GM23338 (cell line): ENCODE measurements around the gene LSM14A. TPM values are rescaled to one million over a fixed set of nuclear protein-coding genes. Genes with fewer than 3 reads are reported as not detected.

Experiments used
- ATAC-seq: fragments of 200-7000 bp; cut with Tn5 transposase; 3 replicates; pipeline ENCODE4 v1.9.1; 2020
- DNase-seq: peaks from one replicate; pipeline ENCODE4 v3.0.0-alpha.2; 2015; ENCODE audit warnings: low spot score
- H2AFZ ChIP-seq: fragments of 200-600 bp; sonication (generic); 2 replicates; pipeline ENCODE4 v1.8.0; 2016; ENCODE audit warnings: antibody characterized with exemption, mild to moderate bottlenecking, moderate library complexity
- H3F3A ChIP-seq: fragments of 200-600 bp; sonication (generic); replicated peaks from 2 replicates; pipeline ENCODE4 v1.8.0; 2017; ENCODE audit warnings: antibody characterized with exemption, mixed run types, low read depth
- H3K27ac ChIP-seq: fragments of 200-600 bp; sonication (generic); 2 replicates; pipeline ENCODE4 v1.6.1; 2016; ENCODE audit warnings: low read depth
- H3K27me3 ChIP-seq: fragments of 200-600 bp; sonication (generic); 2 replicates; pipeline ENCODE4 v1.8.0; 2016; ENCODE audit warnings: mild to moderate bottlenecking, mixed run types, moderate library complexity; ENCODE audit not compliant: insufficient read depth
- H3K36me3 ChIP-seq: fragments of 200-600 bp; sonication (generic); 2 replicates; pipeline ENCODE4 v1.8.0; 2016; ENCODE audit warnings: mild to moderate bottlenecking; ENCODE audit not compliant: insufficient read depth
- H3K4me1 ChIP-seq: fragments of 200-600 bp; sonication (generic); 2 replicates; pipeline ENCODE4 v1.8.0; 2016; ENCODE audit warnings: mild to moderate bottlenecking, moderate library complexity; ENCODE audit not compliant: insufficient read depth
- H3K4me2 ChIP-seq: fragments of 200-600 bp; sonication (generic); 2 replicates; pipeline ENCODE4 v1.7.1; 2017; ENCODE audit warnings: mixed run types
- H3K4me3 ChIP-seq: fragments of 200-600 bp; sonication (generic); 2 replicates; pipeline ENCODE4 v1.6.1; 2016; ENCODE audit warnings: mixed run types
- H3K79me2 ChIP-seq: fragments of 200-600 bp; sonication (generic); replicated peaks from 2 replicates; pipeline ENCODE4 v1.8.0; 2017; ENCODE audit warnings: mild to moderate bottlenecking; ENCODE audit not compliant: insufficient read depth
- H3K9me2 ChIP-seq: fragments of 200-600 bp; sonication (generic); 2 replicates; pipeline ENCODE4 v1.8.0; 2017; ENCODE audit not compliant: insufficient read depth
- H4K20me1 ChIP-seq: fragments of 200-600 bp; sonication (generic); replicated peaks from 2 replicates; pipeline ENCODE4 v1.8.0; 2017; ENCODE audit warnings: mild to moderate bottlenecking; ENCODE audit not compliant: insufficient read depth
- H3K27ac Mint-ChIP-seq: 2 replicates; pipeline ENCODE4 v1.8.0; 2020; ENCODE audit warnings: inconsistent platforms, mild to moderate bottlenecking, moderate library complexity, mixed read lengths
- H3K27me3 Mint-ChIP-seq: 3 replicates; pipeline ENCODE4 v1.8.0; 2022; ENCODE audit warnings: low read depth, mild to moderate bottlenecking, moderate library complexity, mixed read lengths, inconsistent platforms; ENCODE audit not compliant: insufficient read depth, poor library complexity
- H3K36me3 Mint-ChIP-seq: 3 replicates; pipeline ENCODE4 v1.8.0; 2021; ENCODE audit warnings: low read depth, mild to moderate bottlenecking, inconsistent platforms, moderate library complexity, mixed read lengths
- H3K4me1 Mint-ChIP-seq: 3 replicates; pipeline ENCODE4 v1.8.0; 2020; ENCODE audit warnings: mild to moderate bottlenecking, inconsistent platforms, mixed read lengths
- H3K4me3 Mint-ChIP-seq: 3 replicates; pipeline ENCODE4 v1.8.0; 2021; ENCODE audit warnings: moderate library complexity, mild to moderate bottlenecking, inconsistent platforms, mixed read lengths
- H3K9me3 Mint-ChIP-seq: 3 replicates; pipeline ENCODE4 v1.8.0; 2020; ENCODE audit warnings: moderate library complexity, mild to moderate bottlenecking, inconsistent platforms, mixed read lengths
- EZH2phosphoT487 ChIP-seq: fragments of 200-600 bp; sonication (generic); IDR thresholded peaks from one replicate; pipeline ENCODE4 v1.8.1; 2018; ENCODE audit warnings: antibody characterized with exemption; ENCODE audit not compliant: unreplicated experiment
- NANOG ChIP-seq: IDR thresholded peaks from 2 replicates; pipeline ENCODE4 v1.6.1; 2016; ENCODE audit warnings: antibody characterized with exemption, borderline replicate concordance
- ZNF331 ChIP-seq: fragments of 250-450 bp; sonication (Bioruptor Pico); IDR thresholded peaks from 2 replicates; pipeline ENCODE4 v1.5.0; 2020; ENCODE audit warnings: low read depth, mild to moderate bottlenecking, moderate library complexity
- polyA plus RNA-seq: library from polyadenylated mRNA; unstranded; fragments of >200 nt; fragmentation: Nextera tagmentation; extraction: Ambion mirVana; gene quantifications from 2 replicates; pipeline ENCODE4 v1.2.1, GENCODE V29; 2016
- total RNA-seq: library from RNA; depleted of rRNA; stranded (reverse); fragments of >200 nt; shearing (Covaris generic); gene quantifications from 2 replicates; pipeline ENCODE4 v1.2.3, GENCODE V29; 2014
- TF ChIP-seq, protein P1 (sequence below), 2 experiments: fragments of 200-600 bp in 1 of 2; sonication (generic) in 1 of 2; conservative IDR thresholded peaks; 2 replicates each; pipeline versions ENCODE4 v1.5.1 to v1.6.1; 2016 to 2017; ENCODE audit warnings: antibody characterized with exemption in 2 of 2, low read depth in 2 of 2, mild to moderate bottlenecking in 2 of 2, moderate library complexity in 1 of 2
- TF ChIP-seq, protein P2 (sequence below): IDR thresholded peaks from one replicate; pipeline ENCODE4 v1.6.1; 2018; ENCODE audit warnings: antibody characterized with exemption; ENCODE audit not compliant: unreplicated experiment
- TF ChIP-seq, protein P3 (sequence below): fragments of 250-450 bp; sonication (Bioruptor Pico); IDR thresholded peaks from 2 replicates; pipeline ENCODE4 v1.5.0; 2020; ENCODE audit warnings: mild to moderate bottlenecking, moderate library complexity

LSM14A gene
- total and polyA plus RNA-seq, 2 experiments from 2014 or later = 109 to 166 TPM

DNA sequence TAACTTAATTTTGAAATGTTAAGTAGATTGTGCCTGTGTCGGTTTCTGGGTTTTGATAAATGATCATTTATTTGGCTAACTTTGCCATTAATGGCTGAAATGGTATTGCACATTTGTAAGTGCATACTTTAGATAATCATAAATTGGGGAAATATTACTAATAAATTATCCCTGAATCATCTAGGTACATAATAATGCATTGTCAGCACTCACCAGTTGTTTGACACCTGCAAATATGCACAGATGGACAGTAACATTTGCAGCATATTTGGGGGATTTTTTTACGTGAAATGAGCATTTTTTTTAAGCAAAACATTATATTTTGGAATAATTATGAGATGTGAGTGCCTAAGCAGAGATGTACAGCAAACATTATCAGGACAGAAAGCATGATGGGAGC, 41.0 kb downstream of the LSM14A start:
- Histone ChIP-seq H3K4me1 (no peaks in the 10 kb centered on the region), H2AFZ (no peak overlapping the region), H3K9me2 (no peaks in the 10 kb centered on the region), H3K4me3 (no peak overlapping the region), H3K27me3 (no peaks in the 10 kb centered on the region), H3K4me2 (no peak overlapping the region), H3F3A (peaks cover 4% of the 10 kb centered on the region), H4K20me1 (peaks cover 7% of the 10 kb centered on the region), H3K27ac (no peak overlapping the region), H3K79me2 (peaks cover 3% of the 10 kb centered on the region; the same call in 1 of the 2 replicates), H3K36me3 (peaks cover 45% of the 10 kb centered on the region)
- TF ChIP-seq EZH2phosphoT487 = no peak
- TF ChIP-seq, protein P1, sequence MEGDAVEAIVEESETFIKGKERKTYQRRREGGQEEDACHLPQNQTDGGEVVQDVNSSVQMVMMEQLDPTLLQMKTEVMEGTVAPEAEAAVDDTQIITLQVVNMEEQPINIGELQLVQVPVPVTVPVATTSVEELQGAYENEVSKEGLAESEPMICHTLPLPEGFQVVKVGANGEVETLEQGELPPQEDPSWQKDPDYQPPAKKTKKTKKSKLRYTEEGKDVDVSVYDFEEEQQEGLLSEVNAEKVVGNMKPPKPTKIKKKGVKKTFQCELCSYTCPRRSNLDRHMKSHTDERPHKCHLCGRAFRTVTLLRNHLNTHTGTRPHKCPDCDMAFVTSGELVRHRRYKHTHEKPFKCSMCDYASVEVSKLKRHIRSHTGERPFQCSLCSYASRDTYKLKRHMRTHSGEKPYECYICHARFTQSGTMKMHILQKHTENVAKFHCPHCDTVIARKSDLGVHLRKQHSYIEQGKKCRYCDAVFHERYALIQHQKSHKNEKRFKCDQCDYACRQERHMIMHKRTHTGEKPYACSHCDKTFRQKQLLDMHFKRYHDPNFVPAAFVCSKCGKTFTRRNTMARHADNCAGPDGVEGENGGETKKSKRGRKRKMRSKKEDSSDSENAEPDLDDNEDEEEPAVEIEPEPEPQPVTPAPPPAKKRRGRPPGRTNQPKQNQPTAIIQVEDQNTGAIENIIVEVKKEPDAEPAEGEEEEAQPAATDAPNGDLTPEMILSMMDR (conservative IDR thresholded peaks at IDR 0.05; ENCODE audit: low read depth in 2 of 2) = no peak
- TF ChIP-seq, protein P2, sequence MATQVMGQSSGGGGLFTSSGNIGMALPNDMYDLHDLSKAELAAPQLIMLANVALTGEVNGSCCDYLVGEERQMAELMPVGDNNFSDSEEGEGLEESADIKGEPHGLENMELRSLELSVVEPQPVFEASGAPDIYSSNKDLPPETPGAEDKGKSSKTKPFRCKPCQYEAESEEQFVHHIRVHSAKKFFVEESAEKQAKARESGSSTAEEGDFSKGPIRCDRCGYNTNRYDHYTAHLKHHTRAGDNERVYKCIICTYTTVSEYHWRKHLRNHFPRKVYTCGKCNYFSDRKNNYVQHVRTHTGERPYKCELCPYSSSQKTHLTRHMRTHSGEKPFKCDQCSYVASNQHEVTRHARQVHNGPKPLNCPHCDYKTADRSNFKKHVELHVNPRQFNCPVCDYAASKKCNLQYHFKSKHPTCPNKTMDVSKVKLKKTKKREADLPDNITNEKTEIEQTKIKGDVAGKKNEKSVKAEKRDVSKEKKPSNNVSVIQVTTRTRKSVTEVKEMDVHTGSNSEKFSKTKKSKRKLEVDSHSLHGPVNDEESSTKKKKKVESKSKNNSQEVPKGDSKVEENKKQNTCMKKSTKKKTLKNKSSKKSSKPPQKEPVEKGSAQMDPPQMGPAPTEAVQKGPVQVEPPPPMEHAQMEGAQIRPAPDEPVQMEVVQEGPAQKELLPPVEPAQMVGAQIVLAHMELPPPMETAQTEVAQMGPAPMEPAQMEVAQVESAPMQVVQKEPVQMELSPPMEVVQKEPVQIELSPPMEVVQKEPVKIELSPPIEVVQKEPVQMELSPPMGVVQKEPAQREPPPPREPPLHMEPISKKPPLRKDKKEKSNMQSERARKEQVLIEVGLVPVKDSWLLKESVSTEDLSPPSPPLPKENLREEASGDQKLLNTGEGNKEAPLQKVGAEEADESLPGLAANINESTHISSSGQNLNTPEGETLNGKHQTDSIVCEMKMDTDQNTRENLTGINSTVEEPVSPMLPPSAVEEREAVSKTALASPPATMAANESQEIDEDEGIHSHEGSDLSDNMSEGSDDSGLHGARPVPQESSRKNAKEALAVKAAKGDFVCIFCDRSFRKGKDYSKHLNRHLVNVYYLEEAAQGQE = no peak
- DNase-seq = no peak
- Mint-ChIP-seq H3K27ac (no peak overlapping the region), H3K9me3 (no peaks in the 10 kb centered on the region), H3K27me3 (no peaks in the 10 kb centered on the region), H3K36me3 (peaks cover 62% of the 10 kb centered on the region), H3K4me3 (no peak overlapping the region), H3K4me1 (no peaks in the 10 kb centered on the region)
- no peak for ATAC-seq

DNA sequence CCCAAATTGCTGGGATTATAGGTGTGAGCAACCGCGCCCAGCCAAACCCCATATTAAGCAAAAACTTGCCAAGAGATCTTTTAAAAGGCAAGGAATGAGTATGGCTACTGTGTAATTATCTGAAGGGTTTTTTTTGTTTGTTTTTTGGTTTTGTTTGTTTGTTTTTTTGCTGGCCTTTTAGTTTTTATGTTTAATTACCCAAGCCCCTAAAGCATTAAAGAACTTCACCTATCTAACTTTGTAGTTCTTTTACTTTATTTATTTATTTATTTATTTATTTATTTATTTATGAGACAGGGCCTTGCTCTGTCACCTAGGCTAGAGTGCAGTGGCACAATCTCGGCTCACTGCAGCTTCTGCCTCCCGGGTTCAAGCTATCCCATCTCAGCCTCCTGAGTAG, 41.7 kb downstream of the LSM14A start:
- H3K27ac ChIP-seq = no peak overlapping the region; the same call in 1 of the 2 replicates
- Mint-ChIP-seq H3K36me3 (peaks cover 64% of the 10 kb centered on the region), H3K27ac (no peak overlapping the region; the same call in 1 of the 2 replicates), H3K9me3 (no peaks in the 10 kb centered on the region), H3K27me3 (no peaks in the 10 kb centered on the region), H3K4me3 (no peak overlapping the region), H3K4me1 (no peaks in the 10 kb centered on the region)
- DNase-seq (no peak), ATAC-seq (no peak)
- no peak overlapping the region for H3K4me3 ChIP-seq
- no peaks in the 10 kb centered on the region for H3K9me2 ChIP-seq
- peaks cover 4% of the 10 kb centered on the region for H3F3A ChIP-seq
- H3K4me1 ChIP-seq = no peaks in the 10 kb centered on the region
- H2AFZ ChIP-seq = no peak overlapping the region
- peaks cover 8% of the 10 kb centered on the region; the same call in 1 of the 2 replicates for H3K79me2 ChIP-seq
- peaks cover 46% of the 10 kb centered on the region for H3K36me3 ChIP-seq
- H3K4me2 ChIP-seq = no peak overlapping the region
- H4K20me1 ChIP-seq = peaks cover 7% of the 10 kb centered on the region
- no peaks in the 10 kb centered on the region for H3K27me3 ChIP-seq
- TF ChIP-seq, protein P3, sequence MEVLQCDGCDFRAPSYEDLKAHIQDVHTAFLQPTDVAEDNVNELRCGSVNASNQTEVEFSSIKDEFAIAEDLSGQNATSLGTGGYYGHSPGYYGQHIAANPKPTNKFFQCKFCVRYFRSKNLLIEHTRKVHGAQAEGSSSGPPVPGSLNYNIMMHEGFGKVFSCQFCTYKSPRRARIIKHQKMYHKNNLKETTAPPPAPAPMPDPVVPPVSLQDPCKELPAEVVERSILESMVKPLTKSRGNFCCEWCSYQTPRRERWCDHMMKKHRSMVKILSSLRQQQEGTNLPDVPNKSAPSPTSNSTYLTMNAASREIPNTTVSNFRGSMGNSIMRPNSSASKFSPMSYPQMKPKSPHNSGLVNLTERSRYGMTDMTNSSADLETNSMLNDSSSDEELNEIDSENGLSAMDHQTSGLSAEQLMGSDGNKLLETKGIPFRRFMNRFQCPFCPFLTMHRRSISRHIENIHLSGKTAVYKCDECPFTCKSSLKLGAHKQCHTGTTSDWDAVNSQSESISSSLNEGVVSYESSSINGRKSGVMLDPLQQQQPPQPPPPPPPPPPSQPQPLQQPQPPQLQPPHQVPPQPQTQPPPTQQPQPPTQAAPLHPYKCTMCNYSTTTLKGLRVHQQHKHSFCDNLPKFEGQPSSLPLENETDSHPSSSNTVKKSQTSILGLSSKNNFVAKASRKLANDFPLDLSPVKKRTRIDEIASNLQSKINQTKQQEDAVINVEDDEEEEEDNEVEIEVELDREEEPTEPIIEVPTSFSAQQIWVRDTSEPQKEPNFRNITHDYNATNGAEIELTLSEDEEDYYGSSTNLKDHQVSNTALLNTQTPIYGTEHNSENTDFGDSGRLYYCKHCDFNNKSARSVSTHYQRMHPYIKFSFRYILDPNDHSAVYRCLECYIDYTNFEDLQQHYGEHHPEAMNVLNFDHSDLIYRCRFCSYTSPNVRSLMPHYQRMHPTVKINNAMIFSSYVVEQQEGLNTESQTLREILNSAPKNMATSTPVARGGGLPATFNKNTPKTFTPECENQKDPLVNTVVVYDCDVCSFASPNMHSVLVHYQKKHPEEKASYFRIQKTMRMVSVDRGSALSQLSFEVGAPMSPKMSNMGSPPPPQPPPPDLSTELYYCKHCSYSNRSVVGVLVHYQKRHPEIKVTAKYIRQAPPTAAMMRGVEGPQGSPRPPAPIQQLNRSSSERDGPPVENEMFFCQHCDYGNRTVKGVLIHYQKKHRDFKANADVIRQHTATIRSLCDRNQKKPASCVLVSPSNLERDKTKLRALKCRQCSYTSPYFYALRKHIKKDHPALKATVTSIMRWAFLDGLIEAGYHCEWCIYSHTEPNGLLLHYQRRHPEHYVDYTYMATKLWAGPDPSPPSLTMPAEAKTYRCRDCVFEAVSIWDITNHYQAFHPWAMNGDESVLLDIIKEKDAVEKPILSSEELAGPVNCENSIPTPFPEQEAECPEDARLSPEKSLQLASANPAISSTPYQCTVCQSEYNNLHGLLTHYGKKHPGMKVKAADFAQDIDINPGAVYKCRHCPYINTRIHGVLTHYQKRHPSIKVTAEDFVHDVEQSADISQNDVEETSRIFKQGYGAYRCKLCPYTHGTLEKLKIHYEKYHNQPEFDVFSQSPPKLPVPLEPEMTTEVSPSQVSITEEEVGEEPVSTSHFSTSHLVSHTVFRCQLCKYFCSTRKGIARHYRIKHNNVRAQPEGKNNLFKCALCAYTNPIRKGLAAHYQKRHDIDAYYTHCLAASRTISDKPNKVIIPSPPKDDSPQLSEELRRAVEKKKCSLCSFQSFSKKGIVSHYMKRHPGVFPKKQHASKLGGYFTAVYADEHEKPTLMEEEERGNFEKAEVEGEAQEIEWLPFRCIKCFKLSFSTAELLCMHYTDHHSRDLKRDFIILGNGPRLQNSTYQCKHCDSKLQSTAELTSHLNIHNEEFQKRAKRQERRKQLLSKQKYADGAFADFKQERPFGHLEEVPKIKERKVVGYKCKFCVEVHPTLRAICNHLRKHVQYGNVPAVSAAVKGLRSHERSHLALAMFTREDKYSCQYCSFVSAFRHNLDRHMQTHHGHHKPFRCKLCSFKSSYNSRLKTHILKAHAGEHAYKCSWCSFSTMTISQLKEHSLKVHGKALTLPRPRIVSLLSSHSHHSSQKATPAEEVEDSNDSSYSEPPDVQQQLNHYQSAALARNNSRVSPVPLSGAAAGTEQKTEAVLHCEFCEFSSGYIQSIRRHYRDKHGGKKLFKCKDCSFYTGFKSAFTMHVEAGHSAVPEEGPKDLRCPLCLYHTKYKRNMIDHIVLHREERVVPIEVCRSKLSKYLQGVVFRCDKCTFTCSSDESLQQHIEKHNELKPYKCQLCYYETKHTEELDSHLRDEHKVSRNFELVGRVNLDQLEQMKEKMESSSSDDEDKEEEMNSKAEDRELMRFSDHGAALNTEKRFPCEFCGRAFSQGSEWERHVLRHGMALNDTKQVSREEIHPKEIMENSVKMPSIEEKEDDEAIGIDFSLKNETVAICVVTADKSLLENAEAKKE (CRISPR knock-in tag) = no peak
- TF ChIP-seq, protein P2 = no peak
- TF ChIP-seq ZNF331 (CRISPR knock-in tag) (no peak), NANOG (no peak)
